ENCODE data around the gene HSD17B14.

The HSD17B14 gene

GRCh38 chr19:48806818-48807589, 29.3 kb downstream of the HSD17B14 start:
- H3K9me3 ChIP-seq (ENCODE audit: insufficient read depth, low read depth, low read length) = no peaks in the 10 kb centered on the region

GRCh38 chr19:48806518-48806817, 29.8 kb downstream of the HSD17B14 start:
- no peaks in the 10 kb centered on the region for H3K9me3 ChIP-seq (ENCODE audit: insufficient read depth, low read depth, low read length)
- H3K36me3 ChIP-seq (ENCODE audit: insufficient read depth, low read length) = no peaks in the 10 kb centered on the region
- no peak overlapping the region for H3K4me3 ChIP-seq (ENCODE audit: low read length)
- no peak overlapping the region for H3K27ac ChIP-seq (ENCODE audit: low read depth, low read length)
- H3K27me3 ChIP-seq (ENCODE audit: insufficient read depth, low read length) = peaks cover 7% of the 10 kb centered on the region
- H3K4me1 ChIP-seq (ENCODE audit: insufficient read depth, low read length) = peaks cover 14% of the 10 kb centered on the region
- WGBS = 48% methylated on average over 5 of the region's 5 CpGs
- H3K9ac ChIP-seq (ENCODE audit: low read depth, low read length) = no peak overlapping the region

More at GRCh38 chr19:48806818-48807589, 29.3 kb downstream of the HSD17B14 start:
- Histone ChIP-seq H3K4me1 (ENCODE audit: insufficient read depth, low read length) (peaks cover 14% of the 10 kb centered on the region), H3K27me3 (ENCODE audit: insufficient read depth, low read length) (peaks cover 7% of the 10 kb centered on the region), H3K4me3 (ENCODE audit: low read length) (peak overlapping the region; percentile 12; the same call in 1 of the 2 replicates), H3K36me3 (ENCODE audit: insufficient read depth, low read length) (no peaks in the 10 kb centered on the region), H3K9ac (ENCODE audit: low read depth, low read length) (peak overlapping the region; percentile 43; the same call in 1 of the 2 replicates), H3K27ac (ENCODE audit: low read depth, low read length) (peak overlapping the region; percentile 77)
- WGBS = 34% methylated on average over 17 of the region's 17 CpGs

DNA sequence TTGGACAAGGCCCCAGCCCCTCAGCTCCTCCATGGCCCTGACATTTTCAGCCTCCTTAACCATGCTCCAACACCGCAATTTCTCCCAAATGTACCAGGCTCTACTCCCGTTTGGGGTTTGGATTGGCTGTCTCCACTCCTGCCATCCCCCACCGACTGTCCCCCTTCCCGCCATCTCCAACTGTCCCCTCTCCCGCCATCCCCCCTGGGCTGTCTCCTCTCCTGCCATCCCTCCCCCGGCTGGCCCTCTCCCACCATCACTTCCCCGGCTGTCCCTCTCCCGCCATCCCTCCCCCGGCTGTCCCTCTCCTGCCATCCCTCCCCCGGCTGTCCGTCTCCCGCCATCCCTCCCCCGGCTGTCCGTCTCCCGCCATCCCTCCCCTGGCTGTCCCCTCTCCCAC, 30.8 kb downstream of the HSD17B14 start:
- whole genome bisulfite sequencing = 93% methylated on average over 11 of the region's 15 CpGs
- Histone ChIP-seq H3K27me3 (ENCODE audit: insufficient read depth, low read length) (peaks cover 7% of the 10 kb centered on the region), H3K4me1 (ENCODE audit: insufficient read depth, low read length) (peaks cover 14% of the 10 kb centered on the region), H3K36me3 (ENCODE audit: insufficient read depth, low read length) (no peaks in the 10 kb centered on the region), H3K27ac (ENCODE audit: low read depth, low read length) (no peak overlapping the region), H3K4me3 (ENCODE audit: low read length) (no peak overlapping the region), H3K9ac (ENCODE audit: low read depth, low read length) (no peak overlapping the region), H3K9me3 (ENCODE audit: insufficient read depth, low read depth, low read length) (no peaks in the 10 kb centered on the region)

GRCh38 chr19:48804496-48804895, 31.8 kb downstream of the HSD17B14 start:
- whole genome bisulfite sequencing = 93% methylated on average over 8 of the region's 8 CpGs
- Histone ChIP-seq H3K27me3 (ENCODE audit: insufficient read depth, low read length) (no peaks in the 10 kb centered on the region), H3K4me1 (ENCODE audit: insufficient read depth, low read length) (peaks cover 13% of the 10 kb centered on the region), H3K9ac (ENCODE audit: low read depth, low read length) (no peak overlapping the region), H3K36me3 (ENCODE audit: insufficient read depth, low read length) (no peaks in the 10 kb centered on the region), H3K4me3 (ENCODE audit: low read length) (no peak overlapping the region), H3K9me3 (ENCODE audit: insufficient read depth, low read depth, low read length) (no peaks in the 10 kb centered on the region), H3K27ac (ENCODE audit: low read depth, low read length) (no peak overlapping the region)

GRCh38 chr19:48802623-48803022, 33.7 kb downstream of the HSD17B14 start:
- H3K9me3 ChIP-seq (ENCODE audit: insufficient read depth, low read depth, low read length) = no peaks in the 10 kb centered on the region
- no peak overlapping the region for H3K4me3 ChIP-seq (ENCODE audit: low read length)
- 94% methylated on average over 2 of the region's 2 CpGs for WGBS
- H3K36me3 ChIP-seq (ENCODE audit: insufficient read depth, low read length) = no peaks in the 10 kb centered on the region
- no peaks in the 10 kb centered on the region for H3K27me3 ChIP-seq (ENCODE audit: insufficient read depth, low read length)
- H3K9ac ChIP-seq (ENCODE audit: low read depth, low read length) = no peak overlapping the region
- H3K4me1 ChIP-seq (ENCODE audit: insufficient read depth, low read length) = peaks cover 20% of the 10 kb centered on the region
- no peak overlapping the region for H3K27ac ChIP-seq (ENCODE audit: low read depth, low read length)

- H3K27me3 ChIP-seq (ENCODE audit: insufficient read depth, low read length) = no peaks in the 10 kb centered on the region
- no peak overlapping the region for H3K9ac ChIP-seq (ENCODE audit: low read depth, low read length)
- H3K4me1 ChIP-seq (ENCODE audit: insufficient read depth, low read length) = peaks cover 11% of the 10 kb centered on the region
- peak overlapping the region; percentile 74 for H3K27ac ChIP-seq (ENCODE audit: low read depth, low read length)
- 93% methylated on average over 44 of the region's 44 CpGs for WGBS
- no peaks in the 10 kb centered on the region for H3K36me3 ChIP-seq (ENCODE audit: insufficient read depth, low read length)
- H3K9me3 ChIP-seq (ENCODE audit: insufficient read depth, low read depth, low read length) = no peaks in the 10 kb centered on the region
- no peak overlapping the region for H3K4me3 ChIP-seq (ENCODE audit: low read length)
These were observed 36.7 kb downstream of the HSD17B14 start for GRCh38 chr19:48799358-48800300.

- H3K4me3 ChIP-seq (ENCODE audit: low read length) = no peak overlapping the region
- H3K27ac ChIP-seq (ENCODE audit: low read depth, low read length) = peak overlapping the region; percentile 74
- peaks cover 11% of the 10 kb centered on the region for H3K4me1 ChIP-seq (ENCODE audit: insufficient read depth, low read length)
- no peaks in the 10 kb centered on the region for H3K36me3 ChIP-seq (ENCODE audit: insufficient read depth, low read length)
- H3K9ac ChIP-seq (ENCODE audit: low read depth, low read length) = no peak overlapping the region; the same call in 1 of the 2 replicates
- H3K9me3 ChIP-seq (ENCODE audit: insufficient read depth, low read depth, low read length) = no peaks in the 10 kb centered on the region
- H3K27me3 ChIP-seq (ENCODE audit: insufficient read depth, low read length) = no peaks in the 10 kb centered on the region
- 60% methylated on average over 6 of the region's 6 CpGs for WGBS
These were observed 37.4 kb downstream of the HSD17B14 start for GRCh38 chr19:48798937-48799336.

GRCh38 chr19:48797103-48797502, 39.2 kb downstream of the HSD17B14 start:
- no peak overlapping the region for H3K27ac ChIP-seq (ENCODE audit: low read depth, low read length)
- no peaks in the 10 kb centered on the region for H3K9me3 ChIP-seq (ENCODE audit: insufficient read depth, low read depth, low read length)
- no peak overlapping the region for H3K9ac ChIP-seq (ENCODE audit: low read depth, low read length)
- H3K27me3 ChIP-seq (ENCODE audit: insufficient read depth, low read length) = no peaks in the 10 kb centered on the region
- WGBS = 89% methylated on average over 7 of the region's 7 CpGs
- H3K4me1 ChIP-seq (ENCODE audit: insufficient read depth, low read length) = peaks cover 11% of the 10 kb centered on the region
- H3K4me3 ChIP-seq (ENCODE audit: low read length) = no peak overlapping the region
- no peaks in the 10 kb centered on the region for H3K36me3 ChIP-seq (ENCODE audit: insufficient read depth, low read length)

- WGBS = 95% methylated on average over 19 of the region's 20 CpGs
- H3K27me3 ChIP-seq (ENCODE audit: insufficient read depth, low read length) = no peaks in the 10 kb centered on the region
- H3K9ac ChIP-seq (ENCODE audit: low read depth, low read length) = no peak overlapping the region
- H3K36me3 ChIP-seq (ENCODE audit: insufficient read depth, low read length) = no peaks in the 10 kb centered on the region
- H3K4me3 ChIP-seq (ENCODE audit: low read length) = no peak overlapping the region
- H3K9me3 ChIP-seq (ENCODE audit: insufficient read depth, low read depth, low read length) = no peaks in the 10 kb centered on the region
- no peak overlapping the region; the same call in 1 of the 2 replicates for H3K27ac ChIP-seq (ENCODE audit: low read depth, low read length)
- peaks cover 11% of the 10 kb centered on the region for H3K4me1 ChIP-seq (ENCODE audit: insufficient read depth, low read length)
These were observed 39.8 kb downstream of the HSD17B14 start for GRCh38 chr19:48796298-48797083.

GRCh38 chr19:48795685-48796070, 40.6 kb downstream of the HSD17B14 start:
- peak overlapping the region; percentile 30; the same call in 1 of the 2 replicates for H3K27ac ChIP-seq (ENCODE audit: low read depth, low read length)
- no peaks in the 10 kb centered on the region for H3K36me3 ChIP-seq (ENCODE audit: insufficient read depth, low read length)
- H3K9ac ChIP-seq (ENCODE audit: low read depth, low read length) = no peak overlapping the region
- no peaks in the 10 kb centered on the region for H3K9me3 ChIP-seq (ENCODE audit: insufficient read depth, low read depth, low read length)
- WGBS = 75% methylated on average over 2 of the region's 2 CpGs
- H3K4me3 ChIP-seq (ENCODE audit: low read length) = peak overlapping the region; percentile 82; the same call in 1 of the 2 replicates
- peaks cover 11% of the 10 kb centered on the region for H3K4me1 ChIP-seq (ENCODE audit: insufficient read depth, low read length)
- H3K27me3 ChIP-seq (ENCODE audit: insufficient read depth, low read length) = no peaks in the 10 kb centered on the region
